ENCODE measurements around the gene C11orf87. TPM values are rescaled to one million over a fixed set of nuclear protein-coding genes. Genes with fewer than 3 reads are reported as not detected.

C11orf87 gene
- total RNA-seq, 5 donors from 2014 or later (not counting 1 experiment from before 2014, with no cell fraction given), result not detected

DNA sequence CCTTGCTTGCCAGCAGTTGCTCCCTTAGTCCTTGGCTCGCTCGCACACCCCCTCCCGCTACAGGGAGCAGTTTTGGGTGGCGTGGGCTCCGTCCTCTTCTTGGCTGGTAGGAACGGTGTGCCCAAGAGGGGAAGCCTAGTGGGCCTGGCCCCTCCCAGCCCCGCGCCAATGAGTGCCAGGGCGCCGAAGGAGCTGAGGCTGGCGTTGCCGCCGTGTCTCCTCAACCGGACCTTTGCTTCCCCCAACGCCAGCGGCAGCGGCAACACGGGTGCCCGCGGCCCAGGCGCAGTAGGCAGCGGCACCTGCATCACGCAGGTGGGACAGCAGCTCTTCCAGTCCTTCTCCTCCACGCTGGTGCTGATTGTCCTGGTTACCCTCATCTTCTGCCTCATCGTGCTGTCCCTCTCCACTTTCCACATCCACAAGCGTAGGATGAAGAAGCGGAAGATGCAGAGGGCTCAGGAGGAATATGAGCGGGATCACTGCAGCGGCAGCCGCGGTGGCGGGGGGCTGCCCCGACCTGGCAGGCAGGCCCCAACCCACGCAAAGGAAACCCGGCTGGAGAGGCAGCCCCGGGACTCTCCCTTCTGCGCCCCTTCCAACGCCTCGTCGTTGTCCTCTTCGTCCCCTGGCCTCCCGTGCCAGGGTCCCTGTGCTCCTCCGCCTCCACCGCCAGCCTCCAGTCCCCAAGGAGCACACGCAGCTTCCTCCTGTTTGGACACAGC, 1.6 kb downstream of the C11orf87 start:
- Mint-ChIP-seq H3K27me3 (peaks cover 27 to 31% of the 10 kb centered on the region in 2 donors), H3K36me3 (no peaks in the 10 kb centered on the region), H3K4me1 (no peaks in the 10 kb centered on the region), H3K9me3 (peaks cover 4 to 6% (median 5%) of the 10 kb centered on the region in 3 donors), H3K4me3 (no peak overlapping the region), H3K27ac (no peak overlapping the region)
- ATAC-seq (replicated peaks in 1 of 4), result no peak
- 14% methylated on average over 43 of the region's 45 CpGs for WGBS (ENCODE audit: insufficient coverage)
- no peaks in the 10 kb centered on the region for H3K36me3 ChIP-seq (ENCODE audit: control insufficient read depth in 2 of 2, extremely low read depth in 1 of 2, insufficient read depth in 1 of 2, low read length in 1 of 2)
- no peaks in the 10 kb centered on the region for H3K4me1 ChIP-seq (ENCODE audit: control insufficient read depth in 1 of 2, extremely low read depth in 1 of 2, insufficient read depth in 2 of 2, low read length in 2 of 2)
- H3K27ac ChIP-seq (ENCODE audit: low read length), result no peak overlapping the region
- H3K9me3 ChIP-seq, result no peaks in the 10 kb centered on the region
- ChIA-PET POLR2A (no interaction called here), CTCF (no interaction called here)
- no peak overlapping the region for H3K4me3 ChIP-seq (ENCODE audit: control insufficient read depth in 1 of 2, extremely low read depth in 1 of 2, low read length in 1 of 2)
- H3K27me3 ChIP-seq (replicated peaks in 1 of 2; ENCODE audit: control insufficient read depth in 2 of 2, extremely low read depth in 1 of 2, insufficient read depth in 2 of 2, low read length in 1 of 2), result peaks cover 27 to 31% of the 10 kb centered on the region in 2 experiments
- no peak for DNase-seq

DNA sequence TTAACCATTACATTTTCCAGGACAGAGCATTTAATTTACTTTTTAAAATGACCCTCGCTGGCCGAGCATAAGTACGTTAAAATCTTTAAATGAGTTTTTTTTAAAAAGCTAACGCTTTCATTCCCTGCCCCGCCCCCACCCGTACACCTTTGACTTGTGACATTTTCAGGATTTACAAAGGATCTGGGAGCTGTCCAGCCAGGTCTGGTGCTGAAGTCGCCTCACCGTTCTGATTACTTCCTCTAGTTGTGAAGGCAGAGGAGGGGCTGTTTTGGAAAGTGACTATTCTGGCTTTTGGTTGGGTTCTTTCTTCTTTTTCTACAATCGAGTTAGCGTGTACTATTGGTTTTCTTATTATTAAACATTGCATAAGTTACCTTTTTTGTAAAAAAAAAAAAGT, 2.9 kb downstream of the C11orf87 start:
- WGBS (ENCODE audit: insufficient coverage), result no CpG with 5 or more reads among the region's 10 CpGs
- H3K27ac Mint-ChIP-seq, result no peak overlapping the region
- H3K9me3 Mint-ChIP-seq, result peaks cover 4 to 6% (median 5%) of the 10 kb centered on the region in 3 donors
- ATAC-seq (replicated peaks in 1 of 4) (no peak), DNase-seq (no peak)
- Histone ChIP-seq H3K36me3 (ENCODE audit: control insufficient read depth in 2 of 2, extremely low read depth in 1 of 2, insufficient read depth in 1 of 2, low read length in 1 of 2) (no peaks in the 10 kb centered on the region), H3K9me3 (no peaks in the 10 kb centered on the region), H3K27ac (ENCODE audit: low read length) (no peak overlapping the region), H3K4me1 (ENCODE audit: control insufficient read depth in 1 of 2, extremely low read depth in 1 of 2, insufficient read depth in 2 of 2, low read length in 2 of 2) (no peaks in the 10 kb centered on the region), H3K27me3 (replicated peaks in 1 of 2; ENCODE audit: control insufficient read depth in 2 of 2, extremely low read depth in 1 of 2, insufficient read depth in 2 of 2, low read length in 1 of 2) (peaks cover 27 to 31% of the 10 kb centered on the region in 2 experiments), H3K4me3 (ENCODE audit: control insufficient read depth in 1 of 2, extremely low read depth in 1 of 2, low read length in 1 of 2) (no peak overlapping the region)
- H3K27me3 Mint-ChIP-seq, result peaks cover 27 to 29% of the 10 kb centered on the region in 2 donors
- no peaks in the 10 kb centered on the region for H3K36me3 Mint-ChIP-seq
- CTCF ChIA-PET, result no interaction called here
- no peaks in the 10 kb centered on the region for H3K4me1 Mint-ChIP-seq
- POLR2A ChIA-PET, result no interaction called here
- no peak overlapping the region for H3K4me3 Mint-ChIP-seq

DNA sequence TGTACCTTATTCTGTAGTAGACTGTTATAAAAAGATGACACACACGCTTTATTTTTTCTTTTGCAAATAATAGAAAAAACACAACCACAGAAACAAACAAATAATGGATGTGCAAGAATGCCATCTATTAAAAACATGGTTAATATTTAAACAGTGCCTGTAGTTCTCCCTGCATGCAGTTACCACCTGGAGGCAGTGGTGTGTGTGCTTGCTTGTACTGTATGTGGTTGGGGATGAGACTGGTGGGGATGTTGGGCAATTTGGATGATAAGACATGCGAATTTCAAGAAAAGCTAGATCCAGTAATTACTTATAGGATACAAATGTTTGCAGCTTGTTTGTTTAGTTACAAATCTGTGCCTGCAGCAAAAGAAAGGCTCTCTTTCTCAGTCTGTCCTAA, 3.6 kb downstream of the C11orf87 start:
- Histone ChIP-seq H3K36me3 (ENCODE audit: control insufficient read depth in 2 of 2, extremely low read depth in 1 of 2, insufficient read depth in 1 of 2, low read length in 1 of 2) (no peaks in the 10 kb centered on the region), H3K4me1 (ENCODE audit: control insufficient read depth in 1 of 2, extremely low read depth in 1 of 2, insufficient read depth in 2 of 2, low read length in 2 of 2) (no peaks in the 10 kb centered on the region), H3K9me3 (no peaks in the 10 kb centered on the region), H3K27ac (ENCODE audit: low read length) (no peak overlapping the region), H3K4me3 (ENCODE audit: control insufficient read depth in 1 of 2, extremely low read depth in 1 of 2, low read length in 1 of 2) (no peak overlapping the region), H3K27me3 (replicated peaks in 1 of 2; ENCODE audit: control insufficient read depth in 2 of 2, extremely low read depth in 1 of 2, insufficient read depth in 2 of 2, low read length in 1 of 2) (peaks cover 27 to 30% of the 10 kb centered on the region in 2 experiments)
- Mint-ChIP-seq H3K27me3 (peaks cover 27 to 29% of the 10 kb centered on the region in 2 donors), H3K27ac (no peak overlapping the region), H3K36me3 (no peaks in the 10 kb centered on the region), H3K9me3 (peaks cover 4 to 6% (median 5%) of the 10 kb centered on the region in 3 donors), H3K4me3 (no peak overlapping the region), H3K4me1 (no peaks in the 10 kb centered on the region)
- CTCF ChIA-PET, result no interaction called here
- ATAC-seq (replicated peaks in 1 of 4), result no peak
- no peak for DNase-seq
- WGBS (ENCODE audit: insufficient coverage), result no CpG with 5 or more reads among the region's 2 CpGs
- POLR2A ChIA-PET, result no interaction called here

DNA sequence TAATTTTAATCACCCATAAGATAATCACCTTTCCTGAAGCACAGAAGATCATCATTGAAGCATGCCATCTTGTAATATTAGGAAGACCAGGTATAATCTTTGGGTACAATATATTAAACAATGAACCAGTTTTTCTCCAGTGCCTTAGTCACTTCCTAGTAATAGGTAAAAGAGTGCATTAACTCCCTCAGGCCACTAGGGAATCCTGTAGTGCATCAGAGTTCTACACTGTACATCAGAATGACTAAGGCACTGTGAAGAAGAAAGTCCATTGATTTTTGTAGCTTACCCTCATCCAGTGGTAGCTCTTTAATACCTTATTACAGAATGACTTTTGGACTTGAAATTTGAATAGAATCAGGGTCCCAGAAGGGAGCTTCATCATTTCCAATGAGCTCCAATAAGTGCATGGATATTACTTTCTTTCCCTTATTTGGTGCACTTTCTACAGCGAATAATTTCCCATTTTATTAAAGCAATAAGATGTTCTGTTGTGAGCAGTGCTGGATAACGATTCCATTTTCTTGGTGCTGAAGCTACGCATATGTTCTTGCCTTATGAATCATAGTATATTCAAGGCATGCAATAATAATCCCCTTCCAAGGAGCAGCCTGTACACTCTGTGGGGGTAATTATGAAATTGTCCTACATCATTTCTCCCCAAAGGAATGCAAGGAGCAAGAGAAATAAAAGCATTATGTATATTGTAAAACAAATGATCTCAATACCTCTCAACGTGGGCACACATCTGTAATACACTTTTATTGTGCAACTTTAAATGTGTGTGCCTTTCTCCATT, 4.7 kb downstream of the C11orf87 start:
- Mint-ChIP-seq H3K4me1 (no peaks in the 10 kb centered on the region), H3K36me3 (no peaks in the 10 kb centered on the region), H3K9me3 (peaks cover under 1 to 5% (median 4%) of the 10 kb centered on the region in 3 donors), H3K27me3 (peaks cover 16 to 23% of the 10 kb centered on the region in 2 donors), H3K27ac (no peak overlapping the region), H3K4me3 (no peak overlapping the region)
- DNase-seq (no peak), ATAC-seq (replicated peaks in 1 of 4) (no peak)
- Histone ChIP-seq H3K4me3 (ENCODE audit: control insufficient read depth in 1 of 2, extremely low read depth in 1 of 2, low read length in 1 of 2) (no peak overlapping the region), H3K27me3 (replicated peaks in 1 of 2; ENCODE audit: control insufficient read depth in 2 of 2, extremely low read depth in 1 of 2, insufficient read depth in 2 of 2, low read length in 1 of 2) (peaks cover 22 to 26% of the 10 kb centered on the region in 2 experiments), H3K9me3 (no peaks in the 10 kb centered on the region), H3K4me1 (ENCODE audit: control insufficient read depth in 1 of 2, extremely low read depth in 1 of 2, insufficient read depth in 2 of 2, low read length in 2 of 2) (no peaks in the 10 kb centered on the region), H3K36me3 (ENCODE audit: control insufficient read depth in 2 of 2, extremely low read depth in 1 of 2, insufficient read depth in 1 of 2, low read length in 1 of 2) (no peaks in the 10 kb centered on the region), H3K27ac (ENCODE audit: low read length) (no peak overlapping the region)
- WGBS (ENCODE audit: insufficient coverage), result no CpG with 5 or more reads among the region's 4 CpGs
- ChIA-PET POLR2A (no interaction called here), CTCF (no interaction called here)

DNA sequence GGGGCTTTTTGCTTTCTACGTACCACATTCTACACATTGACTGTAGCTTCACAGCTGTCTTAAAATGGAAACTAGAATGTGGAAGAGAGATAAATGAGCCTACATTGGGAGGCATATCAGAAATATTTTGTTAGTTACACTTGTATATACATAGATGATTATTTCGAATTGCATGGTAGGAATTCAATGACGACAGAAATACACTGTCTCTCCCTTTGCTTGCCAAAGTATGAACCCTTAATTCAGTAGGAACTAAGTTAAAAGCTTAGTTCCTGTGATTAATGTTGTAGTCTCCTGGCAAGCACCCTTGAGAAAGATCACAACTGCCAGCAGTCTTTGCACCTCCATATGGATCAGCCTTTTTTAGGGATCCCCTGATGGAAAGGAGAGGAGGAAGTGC, 10.1 kb downstream of the C11orf87 start:
- H3K27ac Mint-ChIP-seq, result no peak overlapping the region

DNA sequence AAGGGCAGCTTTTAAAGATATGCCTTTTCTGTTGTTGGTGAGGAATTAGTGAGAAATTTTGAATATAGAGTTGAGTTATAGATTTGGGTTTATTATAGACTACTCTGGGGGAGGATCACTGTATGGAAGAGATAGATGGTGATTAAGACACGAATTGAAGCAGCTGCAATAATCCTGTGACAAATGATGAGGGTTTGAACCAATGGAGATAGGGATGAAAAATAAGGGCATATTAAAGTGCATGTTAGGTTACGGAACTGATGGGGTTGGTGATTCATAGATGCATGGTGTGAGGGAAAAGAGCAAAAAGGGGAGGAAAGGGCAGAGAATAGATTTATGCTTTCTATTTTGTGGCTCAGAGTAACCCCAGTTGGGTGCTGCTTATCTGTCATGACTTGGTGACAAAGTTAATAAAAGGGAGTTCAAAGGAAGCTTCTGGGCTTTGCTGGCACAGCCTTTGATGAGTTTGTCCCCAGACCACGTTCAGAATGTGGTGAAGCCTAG, 11.8 kb downstream of the C11orf87 start:
- no peaks in the 10 kb centered on the region for H3K9me3 ChIP-seq
- ChIA-PET POLR2A (no interaction called here), CTCF (no interaction called here)
- no peak overlapping the region for H3K4me3 ChIP-seq (ENCODE audit: control insufficient read depth in 1 of 2, extremely low read depth in 1 of 2, low read length in 1 of 2)
- no peak overlapping the region for H3K27ac ChIP-seq (ENCODE audit: low read length)
- H3K36me3 Mint-ChIP-seq, result no peaks in the 10 kb centered on the region
- H3K36me3 ChIP-seq (ENCODE audit: control insufficient read depth in 2 of 2, extremely low read depth in 1 of 2, insufficient read depth in 1 of 2, low read length in 1 of 2), result no peaks in the 10 kb centered on the region
- no peaks in the 10 kb centered on the region for H3K4me1 ChIP-seq (ENCODE audit: control insufficient read depth in 1 of 2, extremely low read depth in 1 of 2, insufficient read depth in 2 of 2, low read length in 2 of 2)
- ATAC-seq (replicated peaks in 1 of 4) (no peak), DNase-seq (no peak)
- no peak overlapping the region for H3K27ac Mint-ChIP-seq
- no peaks in the 10 kb centered on the region for H3K27me3 Mint-ChIP-seq
- H3K9me3 Mint-ChIP-seq, result peaks cover 0 to 4% (median 4%) of the 10 kb centered on the region in 3 donors
- H3K4me3 Mint-ChIP-seq, result no peak overlapping the region
- WGBS (ENCODE audit: insufficient coverage), result 47% methylated on average over 3 of the region's 3 CpGs
- H3K4me1 Mint-ChIP-seq, result no peaks in the 10 kb centered on the region
- peaks cover 0 to 2% of the 10 kb centered on the region in 2 experiments for H3K27me3 ChIP-seq (replicated peaks in 1 of 2; ENCODE audit: control insufficient read depth in 2 of 2, extremely low read depth in 1 of 2, insufficient read depth in 2 of 2, low read length in 1 of 2)

More for the DNA sequence above, 10.1 kb downstream of the C11orf87 start:
- no peaks in the 10 kb centered on the region for H3K36me3 Mint-ChIP-seq
- Histone ChIP-seq H3K27ac (ENCODE audit: low read length) (no peak overlapping the region), H3K4me1 (ENCODE audit: control insufficient read depth in 1 of 2, extremely low read depth in 1 of 2, insufficient read depth in 2 of 2, low read length in 2 of 2) (no peaks in the 10 kb centered on the region), H3K4me3 (ENCODE audit: control insufficient read depth in 1 of 2, extremely low read depth in 1 of 2, low read length in 1 of 2) (no peak overlapping the region), H3K27me3 (replicated peaks in 1 of 2; ENCODE audit: control insufficient read depth in 2 of 2, extremely low read depth in 1 of 2, insufficient read depth in 2 of 2, low read length in 1 of 2) (peaks cover 0 to 2% of the 10 kb centered on the region in 2 experiments), H3K36me3 (ENCODE audit: control insufficient read depth in 2 of 2, extremely low read depth in 1 of 2, insufficient read depth in 1 of 2, low read length in 1 of 2) (no peaks in the 10 kb centered on the region), H3K9me3 (no peaks in the 10 kb centered on the region)
- ATAC-seq (replicated peaks in 1 of 4) (no peak), DNase-seq (no peak)
- peaks cover 0 to 4% (median 4%) of the 10 kb centered on the region in 3 donors for H3K9me3 Mint-ChIP-seq
- ChIA-PET CTCF (no interaction called here), POLR2A (no interaction called here)
- no peaks in the 10 kb centered on the region for H3K4me1 Mint-ChIP-seq
- no peak overlapping the region for H3K4me3 Mint-ChIP-seq
- H3K27me3 Mint-ChIP-seq, result no peaks in the 10 kb centered on the region
- no CpG with 5 or more reads among the region's 3 CpGs for WGBS (ENCODE audit: insufficient coverage)

Measured in T-cell (primary cell).